Activated gamma-delta T cell treated with Interleukin-2 at 50 U/mL for 16 hours (primary cell): Measurements from ENCODE around the gene ROCK2.
"Not testable (repeated sequence)": the region's sequence is repeated elsewhere in the genome, so short reads cannot be mapped to it uniquely, and the experiment has no call there.

ENCODE experiments used
- DNase-seq: peaks from one replicate; pipeline ENCODE4 v3.0.0-alpha.2; 2020

The ROCK2 gene

DNA sequence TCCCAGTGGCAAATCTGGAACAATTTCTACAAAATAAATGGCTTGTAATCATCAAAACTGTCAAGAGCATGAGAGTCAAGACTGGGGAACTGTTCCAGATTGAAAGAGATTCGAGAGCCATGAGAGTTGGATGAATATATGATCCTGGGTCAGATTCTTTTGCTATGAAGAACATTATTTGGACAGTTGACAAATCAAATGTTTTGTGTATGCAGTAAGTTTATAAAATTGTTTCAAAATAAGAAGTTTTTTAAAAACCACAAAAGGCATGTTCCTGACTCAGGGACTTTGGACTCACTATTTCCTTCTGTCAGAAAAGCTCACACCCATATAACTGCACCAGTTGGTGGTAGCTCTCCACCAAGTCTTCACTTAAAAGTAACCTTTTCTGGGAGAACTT, 38.5 kb downstream of the ROCK2 start:
- DNase-seq = no peak

DNA sequence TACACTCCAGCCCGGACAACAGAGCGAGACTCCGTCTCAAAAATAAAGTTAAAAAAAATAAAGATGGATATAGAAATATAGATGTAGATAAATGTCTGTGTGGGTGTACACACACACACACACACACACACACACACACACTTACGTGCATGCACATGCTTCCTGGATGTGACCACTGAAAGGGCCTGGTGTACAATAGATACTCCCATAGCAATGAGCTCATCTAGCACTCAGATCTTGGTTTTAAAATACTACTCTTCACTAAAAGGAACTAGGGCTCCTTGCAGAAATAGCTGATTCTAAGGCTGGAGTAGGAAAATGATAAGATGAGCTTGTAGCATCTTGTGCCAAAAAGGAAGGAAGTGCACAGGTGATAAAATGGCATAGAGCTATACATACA, 39.1 kb downstream of the ROCK2 start:
- no peak for DNase-seq

DNA sequence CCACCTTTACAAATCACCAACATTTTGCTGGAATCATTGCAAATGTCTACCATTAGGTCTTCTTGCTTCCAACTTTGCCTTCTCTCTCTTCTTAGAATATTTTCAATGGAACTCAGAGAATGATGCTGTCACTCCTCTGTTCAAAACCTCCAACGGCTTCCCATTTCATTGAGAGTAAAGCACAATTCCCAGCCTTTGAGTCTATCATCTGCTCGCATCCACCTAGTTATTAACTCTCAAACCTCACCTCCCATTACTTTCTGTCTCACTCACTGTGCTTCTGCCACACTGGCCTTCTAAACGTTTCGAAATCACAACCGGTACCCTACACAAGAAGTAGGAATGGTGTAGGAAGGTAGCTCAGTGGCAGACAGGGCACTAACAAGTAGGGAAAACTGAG, 40.0 kb downstream of the ROCK2 start:
- DNase-seq = no peak

DNA sequence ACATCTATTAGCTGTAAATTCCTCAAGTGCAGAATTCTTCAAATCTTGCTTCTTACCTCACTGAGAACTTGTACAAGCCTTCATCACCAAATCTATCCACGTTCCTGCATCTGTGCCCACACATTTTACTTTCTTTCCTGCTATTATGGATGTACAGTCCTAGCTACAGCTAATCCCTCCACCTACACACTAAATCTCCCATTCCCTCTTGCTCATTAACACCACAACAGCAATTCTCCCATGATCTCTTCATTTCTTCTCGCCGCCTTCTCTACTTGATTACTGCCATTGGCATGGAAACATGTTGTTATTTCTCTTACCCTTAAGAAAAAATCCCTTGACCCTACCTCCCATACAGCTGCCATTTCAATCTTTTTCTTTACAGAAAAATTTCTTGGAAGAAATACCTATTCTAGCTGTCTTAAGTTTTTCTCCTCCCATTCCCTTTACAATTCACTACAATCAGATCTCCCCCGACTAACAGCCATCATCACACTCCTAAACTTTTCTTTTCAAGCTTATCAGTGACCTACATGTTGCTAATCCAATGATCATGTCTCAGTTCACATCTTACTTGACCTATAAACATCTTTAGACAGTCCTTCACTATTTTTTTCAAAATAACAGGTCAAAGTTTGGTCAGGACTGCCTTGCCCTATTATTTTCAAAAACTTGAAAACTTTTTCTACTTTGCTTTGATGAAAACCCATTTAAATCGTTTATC, 41.0 kb downstream of the ROCK2 start:
- DNase-seq = no peak

DNA sequence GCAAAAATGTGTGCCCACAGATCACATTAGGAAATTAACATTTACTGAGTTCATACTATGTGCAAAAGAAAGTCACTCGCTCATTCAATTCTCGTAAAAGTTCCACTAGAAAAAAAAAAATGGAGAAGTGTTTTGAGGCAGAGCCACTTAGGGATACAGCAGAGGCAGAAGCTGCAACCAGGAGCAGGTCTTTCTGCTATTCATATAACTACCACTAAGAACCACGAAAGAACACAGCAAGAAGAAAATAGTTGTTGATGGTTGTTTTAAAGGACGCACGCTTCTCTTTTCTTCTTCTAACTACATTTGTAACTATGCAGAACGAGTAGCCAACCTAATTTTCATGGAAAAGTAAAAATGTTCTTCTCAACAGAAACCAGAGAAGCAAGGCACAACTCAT, 45.0 kb downstream of the ROCK2 start:
- no peak for DNase-seq

DNA sequence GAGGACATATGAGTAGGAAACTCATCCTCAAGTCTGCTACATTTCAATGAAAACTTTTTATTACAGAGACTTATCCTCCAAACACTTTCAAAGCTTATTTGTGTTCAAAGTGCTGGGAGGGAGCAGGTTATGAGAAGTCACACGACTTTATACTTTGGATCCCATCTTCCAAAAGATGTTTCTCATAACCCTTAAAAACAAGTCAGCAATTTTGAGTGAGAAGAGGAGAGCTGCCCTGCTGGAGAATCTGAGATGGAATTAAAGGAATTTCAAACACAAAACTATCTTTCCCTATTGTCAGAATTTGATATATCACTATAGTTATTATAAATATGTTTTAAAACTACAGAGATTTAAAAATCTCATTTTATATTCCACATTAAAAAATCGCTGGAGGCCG, 45.8 kb downstream of the ROCK2 start:
- DNase-seq = no peak

DNA sequence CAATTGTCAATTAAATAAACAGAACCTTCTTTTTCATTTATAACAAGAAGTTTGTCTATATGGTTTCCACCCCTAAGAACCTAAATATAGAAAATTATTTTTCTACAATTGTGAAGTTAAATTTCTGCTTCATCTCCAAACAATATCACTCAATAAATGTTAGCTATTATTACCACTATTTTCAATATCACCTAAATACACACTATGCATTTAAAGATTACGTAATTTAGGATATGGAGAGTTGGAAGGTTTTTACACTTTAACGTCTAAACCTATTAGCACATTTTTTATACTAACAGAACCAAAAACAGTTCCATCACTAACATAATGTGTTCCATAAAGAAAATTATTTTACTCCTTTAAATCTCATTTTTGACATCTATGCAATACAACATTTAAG, 48.0 kb downstream of the ROCK2 start:
- DNase-seq = no peak

DNA sequence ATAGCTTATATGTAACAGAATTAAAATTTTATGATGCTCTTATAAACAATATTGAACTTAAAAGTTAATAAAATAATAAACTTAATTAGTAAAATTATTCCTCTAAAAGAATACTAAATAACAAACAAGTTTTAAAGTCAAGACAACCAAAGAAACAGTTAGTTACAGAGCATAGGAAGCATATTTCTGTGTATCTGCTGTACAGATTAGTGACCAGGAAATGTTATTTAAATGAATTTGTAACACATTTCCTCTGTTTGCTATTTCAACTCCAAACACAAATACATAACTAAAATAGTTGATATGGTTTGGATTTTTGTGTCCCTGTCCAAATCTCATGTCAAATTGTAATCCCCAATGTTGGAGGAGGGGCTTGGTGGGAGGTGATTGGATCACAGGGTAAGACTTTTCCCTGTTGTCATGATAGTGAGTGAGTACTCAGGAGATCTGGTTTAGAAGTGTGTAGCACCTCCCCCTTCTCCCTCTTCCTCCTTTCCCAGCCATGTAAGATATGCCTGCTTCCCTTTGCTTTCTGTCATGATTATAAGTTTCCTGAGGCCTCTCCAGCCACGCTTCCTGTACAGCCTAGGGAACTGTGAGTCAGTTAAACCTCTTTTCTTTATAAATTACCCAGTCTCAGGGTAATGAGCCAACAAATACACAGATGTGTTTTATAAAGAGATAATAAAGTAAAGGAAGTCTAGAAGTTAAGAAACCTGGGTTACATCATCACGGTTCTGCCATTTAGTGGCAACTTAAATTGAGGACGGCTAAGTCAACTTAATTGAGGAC, 51.8 kb downstream of the ROCK2 start:
- no peak for DNase-seq

DNA sequence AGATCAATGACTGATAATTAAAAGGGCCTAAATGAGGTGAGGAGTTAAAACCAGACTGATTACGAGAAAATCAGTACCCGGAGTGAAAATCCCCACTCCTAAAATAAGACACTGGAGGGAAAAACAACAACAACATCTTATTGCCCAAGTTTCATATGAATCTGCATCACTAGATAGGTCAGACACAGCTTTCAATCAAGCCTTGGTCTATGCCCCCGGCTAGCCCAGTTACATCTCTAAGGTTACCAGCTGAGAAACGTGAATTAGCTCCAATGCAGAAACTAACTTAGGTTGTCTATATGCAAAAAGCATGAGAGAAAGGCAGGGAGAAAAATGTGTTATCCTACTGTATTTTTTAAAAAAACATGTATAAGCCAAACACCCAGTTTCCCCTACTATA, 53.7 kb downstream of the ROCK2 start:
- no peak for DNase-seq

DNA sequence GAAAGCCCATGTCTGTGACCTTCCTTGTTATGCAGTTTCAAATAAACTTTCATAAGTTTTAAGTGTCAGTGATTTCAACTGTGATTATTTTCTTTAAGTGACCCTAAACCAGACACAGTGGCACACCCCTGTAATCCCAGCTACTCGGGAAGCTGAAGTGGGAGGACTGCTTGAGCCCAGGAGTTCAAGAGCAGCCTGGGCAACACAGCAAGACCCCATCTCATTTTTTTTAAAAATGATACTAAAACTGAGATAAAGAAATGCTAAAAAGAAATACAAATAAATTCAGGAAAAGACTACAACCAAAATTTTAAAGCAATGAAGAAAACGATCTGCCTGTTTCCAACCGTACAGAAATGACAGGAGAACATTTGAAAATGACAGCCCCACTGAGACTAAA, 54.2 kb downstream of the ROCK2 start:
- DNase-seq = no peak

DNA sequence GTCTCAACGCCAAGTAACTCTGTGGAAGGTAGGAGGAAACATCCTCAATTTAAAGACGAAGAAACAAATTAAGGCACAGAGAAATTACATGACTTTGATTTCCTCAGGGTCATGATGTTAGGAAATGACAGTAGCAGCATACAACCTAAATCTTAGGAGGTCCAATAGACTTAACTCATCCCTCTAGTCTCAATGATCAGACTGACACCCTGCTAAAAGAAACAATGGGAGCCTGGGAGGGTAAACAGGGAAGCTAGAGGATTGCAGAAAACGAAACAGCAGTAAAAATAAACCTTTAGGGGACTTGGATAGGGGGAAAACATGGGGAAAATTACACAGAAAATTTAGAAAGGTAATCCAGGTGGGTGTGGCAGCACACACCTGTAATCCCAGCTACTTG, 56.0 kb downstream of the ROCK2 start:
- DNase-seq = no peak

DNA sequence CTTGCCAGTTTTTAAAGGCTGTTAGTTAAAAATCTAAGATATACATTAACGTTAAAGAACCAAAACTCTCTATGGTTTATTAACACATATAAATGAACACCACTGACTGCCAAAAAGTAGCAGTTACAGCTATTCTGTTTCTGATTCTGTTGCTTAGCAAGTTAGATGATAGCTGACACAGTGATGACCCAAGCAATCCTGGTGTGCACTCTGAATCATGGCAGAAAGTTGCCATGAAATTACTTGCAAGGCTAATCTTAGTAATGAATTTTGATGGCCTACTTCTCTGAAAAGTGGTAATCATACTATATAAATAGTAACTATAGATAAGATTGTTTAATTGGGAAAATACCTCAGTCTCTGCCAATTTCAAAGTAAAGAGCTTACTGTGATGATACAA, 57.7 kb downstream of the ROCK2 start:
- DNase-seq = no peak

DNA sequence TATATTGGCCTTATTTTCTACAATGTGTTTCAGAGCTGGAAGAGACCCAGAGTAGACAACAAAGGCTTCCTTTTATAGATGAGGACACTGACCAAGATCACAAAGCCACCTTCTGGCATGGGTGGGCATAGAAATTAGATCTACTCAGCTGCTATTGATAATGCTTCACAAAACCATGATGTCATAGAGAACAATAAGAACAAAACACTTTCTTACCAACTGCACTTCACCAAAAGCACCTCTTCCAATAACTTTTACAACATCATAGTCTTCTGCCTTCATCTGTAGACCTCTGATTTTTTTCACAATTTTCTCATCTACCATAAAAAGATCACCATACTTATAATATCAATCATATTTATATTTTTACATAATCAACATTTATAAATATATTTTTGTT, 58.1 kb downstream of the ROCK2 start:
- no peak for DNase-seq

DNA sequence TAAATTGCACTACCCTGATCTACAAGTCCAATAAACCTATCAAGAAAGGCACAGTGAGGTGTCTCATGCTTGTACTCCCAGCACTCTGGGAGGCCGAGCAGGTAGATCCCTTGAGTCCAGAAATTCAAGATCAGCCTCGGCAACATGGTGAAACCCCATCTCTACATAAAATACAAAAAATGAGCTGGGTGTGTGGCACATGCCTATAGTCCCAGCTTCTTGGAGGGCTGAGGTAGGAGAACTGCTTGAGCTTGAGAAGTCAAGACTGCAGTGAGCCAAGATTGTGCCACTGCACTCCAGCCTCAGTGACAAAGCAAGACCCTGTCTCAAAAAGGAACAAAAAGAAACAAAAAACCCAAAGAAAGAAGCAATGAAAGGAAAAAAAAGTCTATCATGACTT, 58.9 kb downstream of the ROCK2 start:
- DNase-seq = no peak

DNA sequence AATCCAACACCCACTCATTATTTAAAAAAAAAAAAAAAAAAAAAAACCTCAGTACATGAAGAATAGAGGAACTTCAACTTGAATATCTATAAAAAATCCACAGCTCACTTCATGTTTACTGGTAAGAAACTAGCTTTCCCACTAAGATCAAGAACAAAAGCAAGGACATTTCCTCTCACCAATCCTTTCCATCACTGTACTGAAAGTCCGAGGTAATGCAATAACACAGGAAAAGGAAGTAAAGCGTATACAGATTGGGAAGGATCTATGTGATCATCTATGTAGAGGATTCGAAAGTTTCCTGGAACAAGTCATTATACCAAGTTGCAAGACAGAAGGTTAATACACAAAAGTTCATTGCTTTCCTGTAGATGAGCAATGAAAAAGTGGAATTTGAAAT, 63.2 kb downstream of the ROCK2 start:
- no peak for DNase-seq

DNA sequence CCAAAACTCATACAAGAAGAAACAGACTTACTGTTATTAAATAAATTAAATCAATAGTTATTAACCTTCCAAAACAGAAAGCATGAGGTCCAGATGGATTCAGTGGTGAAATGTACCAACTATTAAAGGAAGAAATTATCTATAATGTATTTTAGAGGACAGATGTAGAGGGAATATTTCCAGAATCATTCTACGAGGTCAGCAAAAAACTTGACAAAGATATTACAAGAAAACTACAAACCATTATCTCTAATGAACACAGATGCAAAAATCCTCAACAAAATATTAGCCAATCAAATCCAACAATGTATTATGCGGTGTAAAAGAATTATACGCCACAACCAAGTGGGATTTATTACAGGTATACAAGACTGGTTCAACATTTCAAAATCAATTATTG, 63.7 kb downstream of the ROCK2 start:
- DNase-seq = no peak

DNA sequence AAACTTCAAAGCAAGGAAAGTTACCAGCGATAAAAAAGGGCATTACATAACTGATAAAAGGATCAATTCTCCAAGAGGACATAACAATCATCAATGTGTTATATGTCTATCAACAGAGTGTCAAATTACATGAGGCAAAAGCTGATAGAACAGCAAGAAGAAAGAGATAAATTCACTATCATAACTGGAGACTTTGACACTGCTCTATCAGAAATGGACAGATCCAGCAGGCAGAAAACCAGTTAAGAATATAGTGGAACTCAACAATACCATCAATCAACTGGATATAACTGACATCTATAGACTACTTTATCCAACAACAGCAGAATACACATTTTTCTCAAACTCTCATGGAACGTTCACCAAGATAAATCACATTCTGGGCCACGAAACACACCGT, 65.0 kb downstream of the ROCK2 start:
- no peak for DNase-seq

DNA sequence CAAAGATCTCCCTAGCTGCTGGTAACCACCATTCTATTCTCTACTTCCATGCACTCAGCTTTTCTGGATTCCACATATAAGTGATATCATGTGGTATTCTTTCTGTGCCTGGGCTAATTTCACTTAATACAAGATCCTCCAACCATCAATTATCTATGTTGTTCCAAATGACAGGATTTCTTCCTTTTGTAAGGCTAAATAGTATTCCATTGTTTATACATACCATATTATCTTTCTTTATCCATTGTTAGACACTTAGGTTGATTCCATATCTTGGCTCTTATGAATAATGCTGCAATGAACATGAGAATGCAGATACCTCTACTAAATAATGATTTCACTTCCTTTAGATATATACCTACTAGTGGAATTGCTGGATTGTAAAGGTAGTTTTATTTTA, 66.2 kb downstream of the ROCK2 start:
- DNase-seq = no peak

DNA sequence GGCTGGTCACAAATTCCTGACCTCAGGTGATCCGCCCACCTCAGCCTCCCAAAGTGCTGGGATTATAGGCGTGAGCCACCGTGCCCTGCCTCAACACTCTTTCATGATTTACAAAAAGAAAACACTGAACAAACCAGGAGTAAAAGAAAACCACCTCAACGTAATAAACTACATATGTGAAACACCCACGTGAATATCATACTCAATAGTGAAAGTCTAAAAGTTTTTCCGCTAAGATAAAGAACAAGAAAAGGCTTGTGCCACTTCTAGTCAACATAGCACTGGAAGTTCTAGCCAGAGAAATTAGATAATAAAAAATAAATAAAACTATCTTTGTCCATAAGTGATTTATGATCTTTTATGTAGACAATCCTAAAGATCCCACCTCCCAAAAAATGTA, 68.5 kb downstream of the ROCK2 start:
- no peak for DNase-seq

DNA sequence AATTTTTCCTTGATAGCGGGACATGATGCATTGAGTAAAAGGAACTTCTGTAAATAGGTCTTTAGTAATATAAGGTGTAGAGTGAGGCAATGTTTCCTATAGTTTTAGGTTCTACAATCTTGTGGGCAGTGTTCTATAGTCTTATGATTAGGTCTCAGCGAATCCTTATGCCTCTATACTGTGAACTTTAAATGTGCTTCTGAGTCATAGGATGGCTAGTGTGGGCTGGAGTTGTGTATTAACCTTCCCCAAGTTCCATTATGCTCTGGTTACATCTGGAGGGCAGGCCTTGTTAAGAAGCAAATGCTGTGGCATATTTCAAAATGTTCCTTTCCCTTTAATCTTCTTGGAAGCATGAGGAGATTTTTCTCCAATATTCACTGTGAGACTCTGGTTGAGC, 73.5 kb downstream of the ROCK2 start:
- no peak for DNase-seq

DNA sequence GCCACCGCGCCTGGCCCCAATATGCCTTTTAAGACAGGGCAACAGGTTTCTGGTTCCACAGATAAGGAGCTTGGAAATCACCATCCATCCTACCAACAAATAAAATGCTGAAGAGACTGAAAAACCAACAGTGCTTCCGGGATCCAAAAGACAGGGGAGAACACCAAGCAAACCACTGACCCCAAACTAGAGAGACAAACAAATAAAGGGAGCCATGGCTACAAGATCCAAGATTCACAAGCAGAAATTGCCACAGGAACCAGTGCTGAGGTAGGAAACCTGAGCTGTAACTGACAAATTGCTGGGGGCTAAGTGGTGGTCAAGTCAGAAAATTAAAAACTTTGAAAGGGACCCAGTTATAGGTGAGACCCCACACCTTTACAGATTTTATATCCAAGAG, 76.5 kb downstream of the ROCK2 start:
- DNase-seq = no peak

DNA sequence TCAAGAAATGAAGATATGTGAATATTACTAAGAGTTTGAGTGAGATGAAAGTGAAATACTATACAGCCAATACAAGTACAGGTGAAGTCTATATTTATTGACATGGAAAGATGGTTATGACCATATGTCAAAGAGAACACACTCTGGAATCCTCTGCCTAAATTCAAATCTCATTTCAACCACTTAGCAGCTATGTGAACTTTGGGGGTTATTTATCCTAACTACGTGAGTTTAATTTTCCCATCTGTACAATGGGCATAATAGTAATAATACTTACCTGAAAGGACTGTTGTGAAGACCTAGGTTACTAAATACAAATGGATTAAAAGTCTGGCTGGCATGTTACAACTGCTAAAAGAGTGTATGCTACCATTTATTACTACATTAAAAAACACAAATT, 79.6 kb downstream of the ROCK2 start:
- no peak for DNase-seq

DNA sequence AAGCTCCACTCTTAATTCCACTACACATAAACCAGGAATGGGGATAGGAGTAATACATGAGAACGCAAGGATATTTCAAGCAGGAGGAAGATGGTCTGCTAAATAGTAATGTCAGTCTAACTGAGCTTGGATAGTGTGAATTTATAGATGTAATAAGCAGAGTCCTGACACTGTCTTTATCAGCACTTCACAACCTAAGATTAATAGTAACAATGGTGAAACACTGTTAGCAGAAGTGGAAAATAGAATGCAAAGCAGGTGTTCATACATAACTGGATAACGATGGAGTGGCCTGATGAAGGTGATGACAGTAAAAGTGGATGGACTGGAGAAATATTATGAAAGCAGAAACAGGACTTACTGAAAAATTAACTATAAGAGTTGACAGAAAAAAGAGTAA, 80.4 kb downstream of the ROCK2 start:
- DNase-seq = no peak

DNA sequence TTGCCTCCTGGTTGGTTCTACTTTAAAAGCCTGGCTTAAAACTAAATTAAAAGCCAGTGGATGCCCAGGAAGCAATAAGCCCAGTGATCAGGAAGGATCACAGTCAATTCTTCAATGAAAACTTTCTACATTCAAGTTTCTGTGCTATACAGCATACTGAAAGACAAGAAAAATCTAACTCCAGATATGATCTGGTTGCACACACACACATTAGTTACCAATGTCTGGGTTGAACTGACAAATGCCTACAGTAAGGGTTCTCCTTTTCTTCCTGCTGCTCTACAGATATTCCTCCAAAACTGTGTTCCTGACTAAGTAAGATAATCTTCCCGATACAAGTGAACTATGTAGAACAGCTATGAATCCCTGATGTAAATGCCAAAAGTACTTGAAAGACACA, 81.3 kb downstream of the ROCK2 start:
- DNase-seq = no peak

DNA sequence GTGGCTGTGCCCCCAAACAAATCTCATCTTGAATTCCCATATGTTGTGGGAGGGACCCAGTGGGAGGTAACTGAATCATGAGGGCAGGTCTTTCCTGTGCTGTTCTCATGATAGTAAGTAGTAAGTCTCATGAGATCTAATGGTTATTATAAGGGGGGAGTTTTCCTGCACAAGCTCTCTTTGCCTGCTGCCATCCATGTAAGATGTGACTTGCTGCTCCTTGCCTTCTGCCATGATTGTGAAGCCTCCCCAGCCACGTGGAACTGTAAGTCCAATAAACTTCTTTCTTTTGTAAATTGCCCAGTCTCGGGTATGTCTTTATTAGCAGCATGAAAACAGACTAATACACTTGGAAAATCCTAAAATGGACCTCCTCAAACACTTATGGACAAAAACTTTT, 82.0 kb downstream of the ROCK2 start:
- DNase-seq = not testable (repeated sequence)
